ENCODE data around the gene TACC2.
A peak's percentile ranks its signal among the peaks of the same experiment; 100 is the strongest.
"Not testable (repeated sequence)": the region's sequence is repeated elsewhere in the genome, so short reads cannot be mapped to it uniquely, and the experiment has no call there.

TACC2 gene

DNA sequence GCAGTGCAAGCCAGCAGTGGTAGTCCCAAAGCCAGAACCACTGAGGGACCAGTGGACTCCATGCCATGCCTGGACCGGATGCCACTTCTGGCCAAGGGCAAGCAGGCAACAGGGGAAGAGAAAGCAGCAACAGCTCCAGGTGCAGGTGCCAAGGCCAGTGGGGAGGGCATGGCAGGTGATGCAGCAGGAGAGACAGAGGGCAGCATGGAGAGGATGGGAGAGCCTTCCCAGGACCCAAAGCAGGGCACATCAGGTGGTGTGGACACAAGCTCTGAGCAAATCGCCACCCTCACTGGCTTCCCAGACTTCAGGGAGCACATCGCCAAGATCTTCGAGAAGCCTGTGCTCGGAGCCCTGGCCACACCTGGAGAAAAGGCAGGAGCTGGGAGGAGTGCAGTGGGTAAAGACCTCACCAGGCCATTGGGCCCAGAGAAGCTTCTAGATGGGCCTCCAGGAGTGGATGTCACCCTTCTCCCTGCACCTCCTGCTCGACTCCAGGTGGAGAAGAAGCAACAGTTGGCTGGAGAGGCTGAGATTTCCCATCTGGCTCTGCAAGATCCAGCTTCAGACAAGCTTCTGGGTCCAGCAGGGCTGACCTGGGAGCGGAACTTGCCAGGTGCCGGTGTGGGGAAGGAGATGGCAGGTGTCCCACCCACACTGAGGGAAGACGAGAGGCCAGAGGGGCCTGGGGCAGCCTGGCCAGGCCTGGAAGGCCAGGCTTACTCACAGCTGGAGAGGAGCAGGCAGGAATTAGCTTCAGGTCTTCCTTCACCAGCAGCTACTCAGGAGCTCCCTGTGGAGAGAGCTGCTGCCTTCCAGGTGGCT is 97.7 kb downstream of the TACC2 start:
- no peak for DNase-seq

GRCh38 chr10:122087436-122087835 is 98.5 kb downstream of the TACC2 start:
- DNase-seq, result no peak

DNA sequence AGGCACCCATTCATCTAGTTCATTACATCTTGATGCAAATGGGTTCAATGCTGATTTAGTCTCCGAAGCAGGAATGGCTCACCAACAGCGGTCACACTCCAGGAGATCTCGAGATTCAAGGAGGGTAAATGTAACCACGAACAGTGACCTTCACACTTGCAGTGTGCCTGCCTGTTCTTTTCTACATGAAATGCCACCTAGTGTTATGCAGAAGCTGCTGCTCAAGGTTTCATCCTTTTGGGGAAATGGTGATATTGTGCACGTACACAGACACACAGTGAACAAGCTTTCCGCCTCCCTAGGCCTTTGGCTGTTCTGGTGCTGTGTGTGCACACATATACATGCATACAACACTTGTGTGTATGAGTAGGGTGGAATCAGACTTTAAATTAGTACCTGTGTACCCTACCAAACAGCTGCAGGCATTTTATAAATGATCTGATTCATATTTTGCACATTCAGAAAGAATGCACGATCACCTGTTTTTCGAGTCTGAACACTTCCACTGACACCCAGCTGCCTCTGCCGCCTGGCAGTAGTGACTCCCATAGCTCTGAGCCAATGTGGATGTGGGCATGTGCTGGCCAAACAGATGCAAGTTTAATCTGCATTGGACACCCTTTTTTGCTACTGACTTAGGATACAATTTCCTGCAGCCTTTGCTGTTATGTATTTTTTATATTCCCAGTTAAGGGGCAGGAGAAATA is 100.5 kb downstream of the TACC2 start:
- DNase-seq, result no peak

- DNase-seq, result no peak
Measured at GRCh38 chr10:122091722-122092121, 102.8 kb downstream of the TACC2 start.

- DNase-seq, result no peak
Measured at GRCh38 chr10:122093076-122093475, 104.1 kb downstream of the TACC2 start.

DNA sequence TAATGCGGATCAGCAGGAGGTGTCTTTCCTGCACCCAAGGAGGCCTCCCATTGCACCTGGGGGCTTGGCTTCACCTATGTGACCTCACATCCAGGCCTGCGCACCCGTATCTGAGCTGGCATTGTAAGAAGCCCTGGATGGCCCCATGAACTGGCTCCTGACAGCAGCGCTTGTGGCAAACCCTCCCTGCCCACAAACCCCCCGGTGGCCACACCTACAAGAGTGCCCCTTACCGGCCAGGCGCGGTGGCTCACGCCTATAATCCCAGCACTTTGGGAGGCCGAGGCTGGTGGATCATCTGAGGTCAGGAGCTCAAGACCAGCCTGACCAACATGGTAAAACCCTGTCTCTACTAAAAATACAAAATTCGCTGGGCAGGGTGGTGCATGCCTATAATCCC is 107.2 kb downstream of the TACC2 start:
- DNase-seq, result not testable (repeated sequence)

GRCh38 chr10:122096705-122097104 is 107.7 kb downstream of the TACC2 start:
- no peak for DNase-seq

- DNase-seq, result no peak
Measured at GRCh38 chr10:122097935-122098334, 109.0 kb downstream of the TACC2 start.

DNA sequence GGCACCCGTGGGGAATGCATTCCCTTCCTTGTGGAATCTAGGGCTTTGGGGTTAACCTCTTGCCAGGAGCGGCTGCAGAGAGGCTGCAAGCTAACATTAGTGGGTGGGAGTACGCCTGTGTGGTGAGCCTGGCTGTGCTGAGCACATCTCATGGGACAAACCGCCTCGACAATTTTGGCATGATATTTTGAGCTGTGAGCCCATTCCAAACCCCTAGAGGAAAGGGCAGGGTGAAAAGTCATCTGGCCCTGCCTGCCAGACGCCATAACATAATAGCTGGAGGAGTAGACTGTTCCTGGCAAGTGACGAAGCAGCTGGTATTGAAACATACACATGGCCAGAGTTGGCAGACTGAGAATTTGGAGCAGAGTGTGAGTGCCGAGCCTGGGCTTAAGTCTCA is 110.0 kb downstream of the TACC2 start:
- DNase-seq, result no peak

- no peak for DNase-seq
Measured at GRCh38 chr10:122099562-122099961, 110.6 kb downstream of the TACC2 start.

DNA sequence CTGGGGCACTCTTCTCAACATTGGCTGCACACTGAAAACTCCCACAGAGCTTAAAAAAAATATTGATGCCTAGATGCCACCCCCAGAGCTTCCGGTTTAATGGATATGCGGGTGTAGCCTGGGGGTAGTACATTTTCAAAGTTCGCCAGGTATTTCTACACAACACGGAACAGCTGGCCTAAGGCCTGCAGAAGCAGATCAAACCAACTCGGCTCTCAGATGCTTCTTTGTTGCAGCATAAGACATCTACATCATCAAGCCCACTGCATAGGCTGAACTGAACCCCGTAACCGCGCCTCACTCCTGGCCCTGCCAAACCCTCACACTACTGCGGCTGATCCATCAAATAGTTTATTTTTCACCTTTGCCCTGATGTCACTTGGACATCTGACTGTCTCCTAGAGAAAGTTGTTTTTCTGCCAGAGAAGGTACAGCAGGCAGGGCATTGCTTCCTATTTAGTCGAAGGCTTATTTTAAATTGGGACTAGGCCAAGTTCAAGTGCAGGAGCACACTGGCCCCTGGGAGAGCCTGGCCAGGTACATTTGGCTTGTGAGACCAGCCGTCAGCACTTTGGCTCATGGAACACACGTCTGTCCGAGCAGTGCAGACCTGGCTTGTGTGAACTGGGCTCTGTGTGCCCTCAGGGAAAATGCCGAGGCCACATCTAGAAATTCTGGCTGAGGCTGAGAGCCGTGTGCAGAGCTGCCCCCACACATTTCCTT is 113.3 kb downstream of the TACC2 start:
- no peak for DNase-seq

DNA sequence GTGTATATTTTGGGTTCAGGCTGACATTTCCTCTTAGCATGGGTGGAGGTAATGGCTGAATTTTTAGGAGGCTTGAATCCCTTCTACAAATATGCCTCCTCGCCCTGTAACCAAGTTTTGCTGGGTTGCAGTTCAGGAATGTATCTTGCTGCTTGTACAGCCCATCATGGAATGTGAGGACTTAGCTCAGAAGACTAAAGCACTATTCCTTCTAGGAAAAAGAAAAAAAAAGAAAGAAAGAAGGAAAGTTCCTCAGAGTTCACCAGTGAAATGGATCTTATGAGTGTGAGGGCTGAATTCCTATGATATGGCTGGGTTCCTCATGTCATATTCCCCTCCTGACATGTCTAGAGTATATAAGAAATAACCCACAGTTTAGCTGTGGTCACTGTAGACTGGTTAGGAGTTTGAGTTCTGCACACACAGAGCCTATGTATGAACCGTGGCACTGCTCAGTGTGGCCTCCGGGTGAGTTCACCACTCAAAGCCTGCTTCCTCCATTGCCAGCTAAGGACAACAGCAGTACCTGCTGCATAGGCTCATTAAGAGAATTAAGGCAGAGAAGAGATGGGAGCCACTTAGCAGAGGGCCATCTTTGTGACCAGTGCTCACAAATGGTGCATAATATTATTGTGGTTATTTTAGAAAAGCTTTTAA is 114.0 kb downstream of the TACC2 start:
- no peak for DNase-seq

DNA sequence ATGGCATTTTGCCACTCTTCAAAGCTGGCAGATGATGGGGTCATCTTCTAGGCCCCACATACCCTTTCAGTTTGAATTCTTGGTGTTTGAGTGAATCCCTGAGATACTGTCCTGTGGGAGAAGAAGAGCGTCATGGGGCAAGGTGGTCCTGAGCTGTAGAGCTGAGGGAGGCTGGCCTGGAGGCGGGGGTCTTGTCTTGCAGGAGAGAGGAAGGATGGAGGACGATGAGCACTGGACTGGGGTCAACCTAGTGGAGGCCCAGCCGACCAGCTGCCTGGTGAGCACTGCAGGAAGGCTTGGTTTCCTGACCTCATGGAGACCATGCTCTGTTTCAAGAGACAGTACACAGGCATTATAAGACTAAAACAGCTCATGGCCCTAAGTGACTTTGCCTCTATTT is 114.6 kb downstream of the TACC2 start:
- DNase-seq, result no peak

GRCh38 chr10:122108786-122109185 is 119.8 kb downstream of the TACC2 start:
- not testable (repeated sequence) for DNase-seq

DNA sequence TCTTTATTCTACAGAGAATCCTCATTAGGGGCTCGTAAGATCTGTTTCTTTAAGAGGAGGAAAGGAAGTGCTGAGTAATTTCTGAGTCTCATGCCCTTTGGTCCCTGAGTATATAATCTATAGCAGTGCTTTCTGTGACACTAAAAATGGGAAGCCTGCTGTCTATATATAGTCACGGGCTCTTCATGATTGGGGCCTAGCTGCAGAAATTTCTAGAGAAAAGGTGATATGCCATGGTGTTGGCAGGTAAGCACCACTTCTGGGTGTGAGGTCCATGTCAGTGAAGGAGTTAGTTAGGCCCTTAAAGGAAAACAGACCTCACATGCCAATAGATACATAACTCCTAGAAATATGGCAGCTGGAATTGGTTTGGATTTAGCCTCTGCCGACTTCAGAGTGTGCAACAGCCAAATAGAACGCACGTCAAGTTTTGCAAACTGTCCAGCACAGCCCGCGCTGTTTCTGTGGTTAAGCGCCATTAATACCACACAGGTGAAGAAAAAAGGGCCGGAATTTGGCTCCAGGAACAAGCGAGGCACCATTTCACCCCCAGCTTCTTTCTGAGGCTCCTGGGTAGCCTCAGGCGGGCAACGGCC is 123.2 kb downstream of the TACC2 start:
- no peak for DNase-seq

DNA sequence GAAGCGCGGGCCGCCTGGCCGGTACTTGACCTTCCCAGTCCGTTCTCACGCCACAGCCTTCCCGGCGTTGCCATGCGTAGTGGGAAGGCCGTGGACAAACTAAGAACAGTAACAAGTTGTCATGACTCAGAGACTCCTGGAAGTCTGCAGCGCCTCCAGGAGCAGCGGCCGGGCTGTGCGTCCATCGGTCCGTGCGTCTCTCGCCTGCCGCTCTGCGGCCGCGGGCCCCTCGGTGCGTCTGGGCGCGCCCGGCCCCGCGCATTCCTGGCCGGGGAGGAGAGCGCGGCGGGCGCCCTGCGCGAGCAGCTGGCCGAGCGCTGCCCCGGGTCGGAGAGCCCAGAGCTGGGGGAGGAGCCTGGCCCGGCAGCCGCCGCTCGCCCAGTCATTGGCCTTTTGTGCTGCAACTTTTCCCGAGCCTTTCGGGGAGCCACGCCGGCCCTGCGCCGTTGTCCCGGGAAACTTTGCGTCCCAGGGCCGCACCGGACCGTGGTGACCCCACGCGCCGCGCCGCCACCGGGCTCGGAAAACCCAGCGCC is 123.7 kb downstream of the TACC2 start:
- peak in 22 of 56 donors; percentile 7 to 58 (median 32) for DNase-seq

DNA sequence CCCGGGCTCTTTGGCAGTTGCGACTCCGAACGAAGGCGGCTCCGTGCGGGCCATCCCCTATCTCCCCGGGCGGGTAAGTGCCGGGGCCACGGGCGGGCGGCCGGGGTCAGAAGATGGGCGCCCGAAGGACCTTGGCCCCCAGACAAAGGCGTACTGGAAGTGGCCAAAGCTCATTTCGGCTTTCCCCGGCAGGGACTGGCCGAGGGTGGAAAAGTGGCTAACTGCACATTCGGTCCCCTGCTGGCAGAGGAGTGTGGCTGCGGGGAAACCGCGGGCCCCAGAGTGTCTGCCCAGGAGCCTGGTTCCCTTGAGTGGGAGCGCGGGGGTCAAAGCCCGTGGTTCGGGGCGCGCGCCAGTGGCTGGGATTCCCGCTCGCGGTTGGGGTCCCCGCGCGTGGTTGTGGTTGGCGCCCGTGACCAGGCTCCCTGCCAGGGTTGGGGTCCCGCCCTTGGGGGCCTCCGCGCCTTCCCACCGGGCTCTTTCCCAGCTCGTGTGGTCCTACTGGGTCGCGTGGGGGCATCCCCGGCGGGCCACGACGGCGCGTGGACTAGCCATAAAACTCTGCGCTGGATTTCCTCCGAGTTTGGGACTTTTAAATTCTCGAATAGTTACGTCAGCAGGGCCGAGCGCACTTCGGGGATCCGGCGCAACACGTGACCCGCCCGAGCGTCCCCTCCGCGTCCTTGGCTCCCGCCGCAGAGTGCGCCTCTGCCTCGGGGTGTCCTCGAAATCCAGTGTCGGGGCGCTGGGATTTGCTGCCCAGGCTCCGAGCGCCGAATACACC is 124.4 kb downstream of the TACC2 start:
- peak in 8 of 56 donors; percentile 10 to 47 (median 22) for DNase-seq

DNA sequence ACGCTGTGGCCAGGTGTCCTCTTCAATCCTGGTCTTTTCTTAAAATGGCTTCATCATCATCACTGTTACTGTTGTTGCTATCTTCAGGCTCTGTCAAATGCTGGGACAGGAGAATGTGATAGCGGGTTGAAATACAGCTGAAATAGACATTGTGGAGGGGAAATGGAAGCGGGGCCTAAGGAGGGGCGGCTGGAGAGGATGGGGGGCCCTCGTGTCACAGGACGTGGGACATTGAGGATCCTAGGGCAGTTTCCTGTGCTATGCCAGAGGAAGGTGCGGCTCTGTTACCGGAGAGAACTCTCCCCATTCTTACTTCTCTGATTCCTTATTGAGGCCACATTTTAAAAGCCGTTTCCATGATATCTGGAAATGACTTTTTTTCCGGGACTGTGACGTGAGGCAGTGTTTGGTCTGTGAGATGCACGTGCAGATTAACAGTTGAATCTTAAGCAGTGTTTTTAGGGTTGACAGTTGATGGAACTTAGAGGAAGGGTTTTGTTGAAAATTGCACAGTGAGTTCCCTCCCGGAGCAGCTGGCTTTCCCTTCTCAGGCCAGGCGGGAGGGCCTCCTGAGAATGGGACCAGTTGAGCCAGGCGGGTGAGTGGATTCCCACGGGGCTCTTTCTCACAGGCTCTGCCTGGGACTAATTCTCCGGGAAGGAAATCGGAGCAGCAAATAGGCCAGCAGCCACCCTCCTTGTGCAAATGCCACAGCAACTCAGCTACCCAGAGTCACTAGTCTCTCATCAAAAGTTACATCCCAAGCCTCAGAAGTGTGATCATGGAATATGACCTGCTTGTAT is 125.2 kb downstream of the TACC2 start:
- DNase-seq, result no peak

GRCh38 chr10:122115874-122116273 is 126.9 kb downstream of the TACC2 start:
- no peak for DNase-seq
